BLaER1 treated with 17β-estradiol and CSF1 and Interleukin-3, amounts not matched to agents 10 nM and 100 nM (cell line): ENCODE measurements around the gene GPX4.
A peak's percentile ranks its signal among the peaks of the same experiment; 100 is the strongest.

Experiments
- H3K27ac ChIP-seq, 11 experiments: shearing (Covaris generic); formaldehyde crosslinking; 2 replicates each; pipeline ENCODE4 v1.8.1; 2022
- H3K27me3 ChIP-seq, 11 experiments: shearing (Covaris generic); formaldehyde crosslinking; 2 replicates each; pipeline ENCODE4 v1.8.1; 2022
- H3K36me3 ChIP-seq, 11 experiments: shearing (Covaris generic); formaldehyde crosslinking; 2 replicates each; pipeline ENCODE4 v1.8.1; 2022
- H3K4me1 ChIP-seq, 10 experiments: shearing (Covaris generic); formaldehyde crosslinking; 2 replicates each; pipeline ENCODE4 v1.8.1; 2022
- H3K4me2 ChIP-seq, 11 experiments: shearing (Covaris generic); formaldehyde crosslinking; 2 replicates each; pipeline ENCODE4 v1.8.1; 2022
- H3K4me3 ChIP-seq, 10 experiments: shearing (Covaris generic); formaldehyde crosslinking; 2 replicates each; pipeline ENCODE4 v1.8.1; 2022
- H3K9ac ChIP-seq, 11 experiments: shearing (Covaris generic); formaldehyde crosslinking; 2 replicates each; pipeline ENCODE4 v1.8.1; 2022
- H3K9me3 ChIP-seq, 11 experiments: shearing (Covaris generic); formaldehyde crosslinking; replicated peaks in 1 of 11; 2 replicates each; pipeline ENCODE4 v1.8.1; 2022
- H4K20me1 ChIP-seq, 11 experiments: shearing (Covaris generic); formaldehyde crosslinking; 2 replicates each; pipeline ENCODE4 v1.8.1; 2022
- Cebpa-rat ChIP-seq, 11 experiments: shearing (Covaris generic); IDR thresholded peaks; 2 replicates each; pipeline ENCODE4 v1.8.1; 2022

The GPX4 gene

DNA sequence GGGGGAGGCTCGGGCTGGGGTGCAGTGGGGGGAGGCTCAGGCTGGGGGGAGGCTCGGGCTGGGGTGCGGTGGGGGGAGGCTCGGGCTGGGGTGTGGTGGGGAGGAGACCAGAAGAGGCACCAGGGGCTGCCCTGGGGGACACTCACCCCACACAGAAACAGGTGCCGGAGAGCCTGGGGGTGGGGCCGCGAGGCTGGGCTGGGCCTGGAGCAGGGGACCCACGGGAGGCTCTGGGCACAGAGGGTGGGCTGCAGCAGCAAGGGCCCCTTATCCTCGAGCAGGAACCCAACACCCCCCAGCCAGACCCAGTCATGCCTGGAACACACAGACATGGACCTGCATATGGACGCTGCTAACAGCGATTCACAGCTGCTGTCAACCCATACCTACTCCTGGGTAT, 34.3 kb downstream of the GPX4 start:
- Histone ChIP-seq H3K9me3 (peaks cover 0 to 28% (median 8%) of the 10 kb centered on the region in 11 experiments; a peak in 15 of 22 replicates), H3K27ac (no peak overlapping the region), H3K4me2 (no peak overlapping the region), H3K4me1 (peaks cover 32 to 57% (median 38%) of the 10 kb centered on the region in 10 experiments), H4K20me1 (peaks cover 33 to 73% (median 55%) of the 10 kb centered on the region in 11 experiments; a peak in 20 of 22 replicates), H3K27me3 (no peaks in the 10 kb centered on the region), H3K4me3 (no peak overlapping the region), H3K9ac (no peak overlapping the region), H3K36me3 (peaks cover 14 to 76% (median 45%) of the 10 kb centered on the region in 11 experiments)
- no peak for TF ChIP-seq Cebpa-rat (IDR thresholded peaks at IDR 0.05)

DNA sequence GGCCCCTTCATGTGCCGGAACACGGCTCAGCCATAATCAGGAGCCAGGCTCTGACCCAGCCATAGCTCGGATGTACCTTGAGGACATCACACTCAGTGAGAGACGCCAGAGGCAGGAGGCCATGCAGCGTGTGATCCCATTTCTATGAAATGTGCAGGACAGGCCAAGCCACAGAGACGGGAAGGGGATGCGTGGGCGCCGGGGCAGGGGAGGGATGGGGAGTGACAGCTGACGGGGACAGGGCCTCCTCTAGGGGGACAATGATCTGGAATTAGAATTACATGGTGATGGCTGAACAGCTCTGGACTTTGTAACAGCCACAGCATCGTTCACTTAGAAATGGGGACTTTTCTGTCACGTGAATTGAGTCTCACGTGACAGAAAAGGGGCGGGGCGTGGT, 35.3 kb downstream of the GPX4 start:
- H3K9ac ChIP-seq, result no peak overlapping the region
- H3K36me3 ChIP-seq, result peaks cover 20 to 79% (median 52%) of the 10 kb centered on the region in 11 experiments
- H3K4me1 ChIP-seq, result peaks cover 22 to 47% (median 28%) of the 10 kb centered on the region in 10 experiments
- H3K27me3 ChIP-seq, result no peaks in the 10 kb centered on the region
- H3K4me3 ChIP-seq, result no peak overlapping the region
- H3K9me3 ChIP-seq, result peaks cover 0 to 31% (median 14%) of the 10 kb centered on the region in 11 experiments; a peak in 15 of 22 replicates
- H4K20me1 ChIP-seq, result peaks cover 24 to 72% (median 50%) of the 10 kb centered on the region in 11 experiments; a peak in 19 of 22 replicates
- no peak overlapping the region for H3K4me2 ChIP-seq
- H3K27ac ChIP-seq, result no peak overlapping the region
- no peak for TF ChIP-seq Cebpa-rat (IDR thresholded peaks at IDR 0.05)

DNA sequence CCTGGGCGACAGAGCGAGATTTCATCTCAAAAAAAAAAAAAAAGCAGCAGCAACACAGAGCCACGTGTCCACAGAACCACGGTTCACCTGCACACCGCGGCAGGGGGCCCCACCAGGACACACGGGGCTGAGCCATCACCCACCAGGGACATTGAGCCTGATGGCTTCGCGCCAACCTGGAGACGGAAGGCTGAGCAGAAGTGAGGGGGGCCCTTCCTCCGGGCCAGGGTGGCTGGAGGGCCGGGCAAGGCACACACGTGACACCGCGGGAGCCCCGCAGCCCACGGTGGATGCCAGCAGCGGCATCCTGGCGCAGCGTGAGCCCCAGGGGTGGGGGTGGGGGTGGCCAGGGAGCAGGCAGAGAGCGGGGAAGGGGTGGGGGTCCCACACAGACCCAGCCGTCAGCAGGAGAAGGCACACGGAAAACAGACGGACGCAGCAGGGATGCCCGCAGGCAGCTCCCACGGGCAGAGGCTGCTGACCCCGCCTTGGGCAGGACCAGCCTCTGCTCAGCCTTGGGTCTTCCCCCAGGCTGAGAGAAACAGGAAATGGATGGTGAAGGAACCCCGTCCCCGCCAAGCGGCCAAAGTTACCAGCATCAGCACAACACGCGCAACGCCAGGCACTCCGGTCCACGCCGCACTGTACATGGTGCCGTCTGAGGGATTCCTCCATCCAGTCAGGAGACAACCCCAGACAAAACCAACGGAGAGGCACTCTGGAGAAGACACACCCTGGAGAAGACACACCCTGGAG, 36.7 kb downstream of the GPX4 start:
- Histone ChIP-seq H3K36me3 (peaks cover 26 to 80% (median 60%) of the 10 kb centered on the region in 11 experiments), H3K27me3 (no peaks in the 10 kb centered on the region), H3K27ac (no peak overlapping the region), H3K4me2 (peak overlapping the region in 3 of 11 experiments; percentile 24 to 42 (median 32); a peak in 5 of 22 replicates), H3K9ac (no peak overlapping the region), H3K4me3 (no peak overlapping the region), H3K4me1 (peaks cover 16 to 34% (median 18%) of the 10 kb centered on the region in 10 experiments), H3K9me3 (peaks cover 0 to 32% (median 14%) of the 10 kb centered on the region in 11 experiments; a peak in 15 of 22 replicates), H4K20me1 (peaks cover 21 to 75% (median 44%) of the 10 kb centered on the region in 11 experiments; a peak in 20 of 22 replicates)
- TF ChIP-seq Cebpa-rat (IDR thresholded peaks at IDR 0.05), result no peak

- Histone ChIP-seq H3K9me3 (peaks cover 0 to 32% (median 14%) of the 10 kb centered on the region in 11 experiments; a peak in 15 of 22 replicates), H3K9ac (no peak overlapping the region), H3K4me2 (0 out of 22 replicates have a peak overlapping the region, but pooled peaks of 1 of the 11 experiments have one; percentile 4), H3K4me3 (no peak overlapping the region), H3K27ac (no peak overlapping the region), H4K20me1 (peaks cover 11 to 75% (median 42%) of the 10 kb centered on the region in 11 experiments; a peak in 19 of 22 replicates), H3K36me3 (peaks cover 35 to 85% (median 72%) of the 10 kb centered on the region in 11 experiments), H3K4me1 (peaks cover under 1 to 19% (median 3%) of the 10 kb centered on the region in 10 experiments), H3K27me3 (no peaks in the 10 kb centered on the region)
- TF ChIP-seq Cebpa-rat (IDR thresholded peaks at IDR 0.05), result no peak
Measured at GRCh38 chr19:1141944-1142343, 38.1 kb downstream of the GPX4 start.

DNA sequence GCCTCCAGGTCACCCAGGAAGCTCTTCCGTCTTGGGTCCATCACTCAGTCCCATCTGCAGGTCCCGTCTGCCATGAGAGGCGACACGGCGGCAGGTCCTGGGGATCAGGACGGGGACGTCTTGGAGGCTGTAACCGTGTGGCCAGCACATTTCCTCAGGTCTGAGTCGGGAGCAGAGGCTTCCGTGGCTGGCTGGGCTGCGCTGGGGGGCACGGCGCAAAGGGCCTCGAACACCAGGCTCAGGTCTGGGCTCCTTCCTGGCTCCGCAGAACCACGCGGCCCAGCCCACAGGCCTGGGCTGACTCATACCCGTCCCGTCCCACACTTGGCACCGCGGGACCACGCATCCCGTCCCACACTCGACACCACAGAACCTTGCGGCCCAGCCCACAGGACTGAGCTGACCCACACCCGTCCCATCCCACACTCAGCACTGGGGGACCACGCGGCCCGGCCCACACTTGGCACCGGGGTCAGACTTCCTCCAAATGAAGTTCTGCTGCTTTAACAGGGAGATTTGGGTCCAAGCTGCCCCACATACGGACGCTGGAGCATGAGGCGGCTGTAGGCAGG, 40.1 kb downstream of the GPX4 start:
- Histone ChIP-seq H3K27ac (no peak overlapping the region), H3K9ac (no peak overlapping the region), H4K20me1 (peaks cover 6 to 78% (median 45%) of the 10 kb centered on the region in 11 experiments; a peak in 19 of 22 replicates), H3K36me3 (peaks cover 42 to 89% (median 79%) of the 10 kb centered on the region in 11 experiments), H3K9me3 (peaks cover 0 to 32% (median 14%) of the 10 kb centered on the region in 11 experiments; a peak in 15 of 22 replicates), H3K4me2 (no peak overlapping the region), H3K4me3 (no peak overlapping the region), H3K27me3 (no peaks in the 10 kb centered on the region), H3K4me1 (peaks cover 0 to 14% (median 2%) of the 10 kb centered on the region in 10 experiments; a peak in 7 of 20 replicates)
- no peak for TF ChIP-seq Cebpa-rat (IDR thresholded peaks at IDR 0.05)

DNA sequence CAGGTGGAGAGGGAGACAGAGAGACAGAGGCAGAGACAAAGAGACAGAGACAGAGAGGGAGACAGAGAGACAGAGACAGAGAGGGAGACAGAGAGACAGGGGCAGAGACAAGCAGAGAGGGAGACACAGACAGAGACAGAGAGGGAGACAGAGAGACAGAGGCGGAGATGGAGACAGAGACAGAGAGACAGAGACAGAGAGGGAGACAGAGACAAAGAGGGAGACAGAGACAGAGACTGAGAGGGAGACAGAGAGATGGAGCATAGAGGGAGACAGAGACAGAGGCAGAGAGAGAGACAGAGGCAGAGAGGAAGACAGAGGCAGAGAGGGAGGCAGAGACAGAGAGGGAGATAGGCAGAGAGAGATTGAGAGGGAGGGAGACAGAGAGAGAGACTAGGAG, 40.9 kb downstream of the GPX4 start:
- TF ChIP-seq Cebpa-rat (IDR thresholded peaks at IDR 0.05), result no peak
- no peak overlapping the region for H3K9ac ChIP-seq
- peaks cover 0 to 32% (median 14%) of the 10 kb centered on the region in 11 experiments; a peak in 15 of 22 replicates for H3K9me3 ChIP-seq
- H3K4me2 ChIP-seq, result no peak overlapping the region
- peaks cover 0 to 14% (median 2%) of the 10 kb centered on the region in 10 experiments; a peak in 7 of 20 replicates for H3K4me1 ChIP-seq
- peaks cover 47 to 89% (median 77%) of the 10 kb centered on the region in 11 experiments for H3K36me3 ChIP-seq
- no peak overlapping the region for H3K4me3 ChIP-seq
- peaks cover 6 to 78% (median 46%) of the 10 kb centered on the region in 11 experiments; a peak in 20 of 22 replicates for H4K20me1 ChIP-seq
- no peak overlapping the region for H3K27ac ChIP-seq
- no peaks in the 10 kb centered on the region for H3K27me3 ChIP-seq

DNA sequence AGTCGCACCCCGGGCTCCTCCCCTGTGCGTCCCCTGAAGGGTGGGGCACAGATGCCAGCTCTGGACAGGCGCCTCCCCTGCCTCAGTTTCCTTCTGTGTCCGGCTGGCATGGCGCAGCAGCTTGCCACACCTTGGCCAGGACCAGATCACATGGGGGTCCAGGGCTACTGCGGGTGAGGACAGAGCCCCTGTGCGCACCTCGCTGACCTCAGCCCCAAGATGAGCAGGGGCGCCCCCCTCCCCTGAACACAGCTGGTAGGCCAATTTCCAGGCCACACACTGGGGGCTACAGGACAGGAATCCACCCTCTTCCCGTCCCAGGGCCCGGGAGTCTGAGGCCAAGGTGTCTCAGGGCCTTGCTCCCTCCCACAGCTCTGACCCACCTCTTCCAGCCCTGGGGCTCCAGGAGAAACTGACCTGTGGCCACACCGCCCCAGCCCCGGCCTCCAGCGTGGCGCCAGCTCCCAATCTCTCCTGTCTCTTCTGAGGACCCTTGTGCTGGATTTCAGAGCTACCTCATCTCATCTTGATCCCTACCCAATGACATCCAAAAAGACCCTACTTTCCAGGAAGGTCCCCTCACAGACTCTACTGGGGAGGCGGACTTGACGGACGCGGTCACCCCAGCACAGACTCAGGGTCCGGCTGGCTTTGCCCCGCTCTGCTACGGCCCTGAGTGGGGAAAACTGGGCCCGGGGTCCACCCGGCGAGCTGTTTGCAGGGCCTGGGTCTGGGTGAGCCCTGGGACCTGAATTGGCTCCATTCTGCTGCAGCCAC, 42.0 kb downstream of the GPX4 start:
- peaks cover 17 to 79% (median 54%) of the 10 kb centered on the region in 11 experiments; a peak in 20 of 22 replicates for H4K20me1 ChIP-seq
- no peak for TF ChIP-seq Cebpa-rat (IDR thresholded peaks at IDR 0.05)
- H3K4me2 ChIP-seq, result no peak overlapping the region
- peaks cover 0 to 29% (median 14%) of the 10 kb centered on the region in 11 experiments; a peak in 15 of 22 replicates for H3K9me3 ChIP-seq
- H3K4me1 ChIP-seq, result peaks cover 0 to 13% (median under 1%) of the 10 kb centered on the region in 10 experiments; a peak in 7 of 20 replicates
- H3K27me3 ChIP-seq, result no peaks in the 10 kb centered on the region
- no peak overlapping the region for H3K4me3 ChIP-seq
- peaks cover 52 to 90% (median 82%) of the 10 kb centered on the region in 11 experiments for H3K36me3 ChIP-seq
- no peak overlapping the region for H3K27ac ChIP-seq
- H3K9ac ChIP-seq, result no peak overlapping the region

GRCh38 chr19:1146412-1146699, 42.6 kb downstream of the GPX4 start:
- Histone ChIP-seq H4K20me1 (peaks cover 22 to 79% (median 55%) of the 10 kb centered on the region in 11 experiments; a peak in 21 of 22 replicates), H3K27ac (no peak overlapping the region), H3K27me3 (no peaks in the 10 kb centered on the region), H3K36me3 (peaks cover 53 to 90% (median 84%) of the 10 kb centered on the region in 11 experiments), H3K4me2 (no peak overlapping the region), H3K9ac (no peak overlapping the region), H3K4me3 (no peak overlapping the region), H3K9me3 (peaks cover 0 to 25% (median 14%) of the 10 kb centered on the region in 11 experiments; a peak in 15 of 22 replicates), H3K4me1 (peaks cover 0 to 13% (median 0%) of the 10 kb centered on the region in 10 experiments; a peak in 7 of 20 replicates)
- TF ChIP-seq Cebpa-rat (IDR thresholded peaks at IDR 0.05), result no peak
